Astrocyte of the cerebellum (primary cell): ENCODE results near the gene TP53BP1.
A peak's percentile ranks its signal among the peaks of the same experiment; 100 is the strongest.

ENCODE experiments used
- DNase-seq: peaks from one replicate; pipeline ENCODE4 v3.0.0-alpha.2; 2011; ENCODE audit warnings: low read depth
- H3K4me3 ChIP-seq: 2 replicates; pipeline ENCODE4 v1.5.1; 2011; ENCODE audit warnings: mild to moderate bottlenecking, low read depth, low read length, moderate library complexity
- CTCF ChIP-seq: IDR thresholded peaks from 2 replicates; pipeline ENCODE4 v1.5.1; 2012; ENCODE audit warnings: low read length, low read depth, moderate library complexity, mild to moderate bottlenecking; ENCODE audit errors: missing control alignments
- in situ Hi-C: cut with HindIII; loops from 2 replicates; pipeline ENCODE4 v1.10.0; 2017; ENCODE audit warnings: low sequenced_read_pairs

Gene TP53BP1

DNA sequence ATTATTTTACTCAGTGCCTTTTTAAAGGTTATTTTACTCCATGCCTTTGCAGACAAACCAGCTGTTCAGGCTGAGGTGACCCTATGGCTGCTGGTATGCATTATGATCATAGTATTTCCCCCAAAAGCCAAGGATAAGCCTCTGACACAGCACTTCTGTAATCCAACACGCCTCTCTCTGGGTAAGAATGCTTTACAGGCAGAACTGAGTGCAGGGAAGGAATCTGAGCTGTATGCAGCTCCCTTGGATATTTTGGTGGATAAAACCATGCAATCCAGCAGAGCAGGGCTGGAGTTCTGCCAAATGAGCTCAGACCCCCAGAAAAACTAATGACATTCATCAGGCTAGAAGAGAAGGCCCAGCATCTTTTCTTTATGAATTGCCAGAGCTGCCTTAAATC, 12.8 kb upstream of the TP53BP1 start:
- H3K4me3 ChIP-seq = no peak overlapping the region
- no peak for TF ChIP-seq CTCF
- in situ Hi-C loops = no loop called here
- DNase-seq = peak; percentile 26

DNA sequence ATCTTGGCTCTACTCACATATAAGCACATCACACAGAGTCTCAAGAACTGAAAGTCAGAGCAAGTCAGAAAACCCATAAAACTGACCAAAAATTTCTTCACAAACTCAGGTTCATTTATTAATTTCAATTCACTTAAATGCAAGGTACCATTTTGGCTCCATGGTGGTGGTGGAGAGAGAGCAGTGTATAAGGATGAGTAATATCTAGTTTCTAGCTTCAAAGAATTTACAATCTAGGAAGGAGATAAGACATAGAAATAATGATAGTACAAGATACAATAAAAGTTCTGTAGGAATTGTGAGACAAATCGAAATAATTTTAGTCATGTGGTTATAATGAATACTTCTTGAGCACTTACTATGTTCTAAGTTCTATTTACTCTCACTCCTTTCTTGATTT, 6.7 kb upstream of the TP53BP1 start:
- no peak for DNase-seq
- TF ChIP-seq CTCF = no peak
- in situ Hi-C loops = no loop called here
- H3K4me3 ChIP-seq = no peak overlapping the region

- no peak overlapping the region for H3K4me3 ChIP-seq
- in situ Hi-C loops = no loop called here
- DNase-seq = no peak
- TF ChIP-seq CTCF = no peak
Observed at GRCh38 chr15:43498990-43499389, 6.0 kb upstream of the TP53BP1 start.

DNA sequence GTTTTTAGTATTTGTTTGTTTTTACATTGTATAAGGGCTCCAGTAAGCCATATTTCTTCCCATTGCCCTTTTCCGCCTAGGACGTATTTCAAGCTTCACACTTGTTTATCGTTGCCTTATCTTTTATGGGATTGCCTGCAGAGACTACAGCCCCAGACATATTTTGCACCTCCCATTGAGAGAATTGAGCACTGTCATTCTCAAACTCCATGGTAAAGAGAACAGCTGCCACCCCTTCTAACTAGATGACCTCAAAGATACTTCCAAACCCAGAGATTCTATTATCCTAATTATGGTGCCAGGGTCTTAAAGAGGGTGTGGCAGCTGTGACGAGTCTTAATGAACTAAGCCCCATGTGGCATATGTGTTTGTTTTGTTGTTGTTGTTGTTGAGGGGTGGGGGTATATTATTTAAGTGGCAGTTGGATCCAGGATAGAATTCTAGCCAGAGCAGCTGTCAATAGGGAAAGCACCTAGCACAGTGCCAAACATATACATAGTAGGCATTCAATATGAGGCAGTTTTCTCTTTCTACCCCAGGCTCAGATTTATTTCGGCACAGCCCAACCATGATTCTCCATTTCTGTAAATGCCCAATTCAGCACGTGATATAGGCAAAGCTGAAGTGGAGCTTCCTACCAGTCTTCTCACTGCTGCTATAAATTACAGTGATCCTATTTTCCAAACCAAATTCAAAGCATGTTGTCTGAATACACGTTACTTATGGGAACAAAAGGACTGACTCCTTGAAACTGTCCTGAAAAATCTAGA, 932 bp upstream of the TP53BP1 start:
- no peak for TF ChIP-seq CTCF
- in situ Hi-C loops = no loop called here
- H3K4me3 ChIP-seq = peak overlapping the region; percentile 90
- DNase-seq = no peak

GRCh38 chr15:43492266-43492665, 690 bp downstream of the TP53BP1 start:
- peak overlapping the region; percentile 90 for H3K4me3 ChIP-seq
- in situ Hi-C loops = no loop called here
- no peak for DNase-seq
- no peak for TF ChIP-seq CTCF

- TF ChIP-seq CTCF = no peak
- H3K4me3 ChIP-seq = no peak overlapping the region
- no peak for DNase-seq
- in situ Hi-C loops = no loop called here
Observed at GRCh38 chr15:43489191-43489590, 3.8 kb downstream of the TP53BP1 start.
